ENCODE results near the gene SUCLG2.

- TF ChIP-seq, protein P1, sequence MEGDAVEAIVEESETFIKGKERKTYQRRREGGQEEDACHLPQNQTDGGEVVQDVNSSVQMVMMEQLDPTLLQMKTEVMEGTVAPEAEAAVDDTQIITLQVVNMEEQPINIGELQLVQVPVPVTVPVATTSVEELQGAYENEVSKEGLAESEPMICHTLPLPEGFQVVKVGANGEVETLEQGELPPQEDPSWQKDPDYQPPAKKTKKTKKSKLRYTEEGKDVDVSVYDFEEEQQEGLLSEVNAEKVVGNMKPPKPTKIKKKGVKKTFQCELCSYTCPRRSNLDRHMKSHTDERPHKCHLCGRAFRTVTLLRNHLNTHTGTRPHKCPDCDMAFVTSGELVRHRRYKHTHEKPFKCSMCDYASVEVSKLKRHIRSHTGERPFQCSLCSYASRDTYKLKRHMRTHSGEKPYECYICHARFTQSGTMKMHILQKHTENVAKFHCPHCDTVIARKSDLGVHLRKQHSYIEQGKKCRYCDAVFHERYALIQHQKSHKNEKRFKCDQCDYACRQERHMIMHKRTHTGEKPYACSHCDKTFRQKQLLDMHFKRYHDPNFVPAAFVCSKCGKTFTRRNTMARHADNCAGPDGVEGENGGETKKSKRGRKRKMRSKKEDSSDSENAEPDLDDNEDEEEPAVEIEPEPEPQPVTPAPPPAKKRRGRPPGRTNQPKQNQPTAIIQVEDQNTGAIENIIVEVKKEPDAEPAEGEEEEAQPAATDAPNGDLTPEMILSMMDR (IDR thresholded peaks at IDR 0.05) = no peak
- no peak for TF ChIP-seq POLR2A (IDR thresholded peaks at IDR 0.05)
Observed at GRCh38 chr3:67700596-67700995, 46.2 kb upstream of the SUCLG2 start.
